Lower lobe of right lung (tissue), 2 donors: ENCODE measurements around the gene MYO5B. TPM values are rescaled to one million over a fixed set of nuclear protein-coding genes. Genes with fewer than 3 reads are reported as not detected.

Source experiments
- ATAC-seq, 2 donors: fragments of 200-7000 bp; cut with Tn5 transposase; one replicate each; pipeline ENCODE4 v1.9.1; 2020 to 2022; ENCODE audit warnings: mild to moderate bottlenecking in 2 of 2, moderate library complexity in 2 of 2
- DNase-seq: peaks from one replicate; pipeline ENCODE4 v3.0.0-alpha.2; 2020
- H3K27ac ChIP-seq: fragments of 200-600 bp; one replicate; pipeline ENCODE4 v1.8.0; 2022
- H3K27me3 ChIP-seq: fragments of 200-600 bp; one replicate; pipeline ENCODE4 v1.8.0; 2022; ENCODE audit warnings: low read depth
- H3K36me3 ChIP-seq: fragments of 200-600 bp; one replicate; pipeline ENCODE4 v1.8.0; 2022; ENCODE audit warnings: mild to moderate bottlenecking
- H3K4me1 ChIP-seq: fragments of 200-600 bp; one replicate; pipeline ENCODE4 v1.8.0; 2022
- H3K4me3 ChIP-seq: fragments of 200-600 bp; one replicate; pipeline ENCODE4 v1.8.0; 2022; ENCODE audit warnings: mild to moderate bottlenecking
- H3K9me3 ChIP-seq: fragments of 200-600 bp; one replicate; pipeline ENCODE4 v1.8.0; 2022
- CTCF ChIP-seq: fragments of 200-600 bp; IDR thresholded peaks from one replicate; pipeline ENCODE4 v1.8.0; 2022; ENCODE audit warnings: antibody characterized with exemption, mild to moderate bottlenecking
- intact Hi-C: fragments of 100-400 bp; cut with DNase I; formaldehyde crosslinking; loops from one replicate; pipeline ENCODE4 v1.11.0; 2022
- total RNA-seq: library from RNA; stranded (reverse); fragmentation: NEBNext Ultra II Directional; extraction: Animal tissue kit (Norgen Biotek cat#: 25700); gene quantifications from one replicate; pipeline ENCODE4 v1.2.1, GENCODE V29; 2021
- donor health status: DM: no; HTN: yes; CAD: no; lungs with severe emphysema.

MYO5B gene
- total RNA-seq, 1 donor from 2014 or later, result 23.3 TPM

- H3K4me3 ChIP-seq, result no peak overlapping the region
- ATAC-seq (no peak), DNase-seq (no peak)
- no peaks in the 10 kb centered on the region for H3K36me3 ChIP-seq
- no peaks in the 10 kb centered on the region for H3K9me3 ChIP-seq
- no peak for TF ChIP-seq CTCF
- no peaks in the 10 kb centered on the region for H3K27me3 ChIP-seq
- no peaks in the 10 kb centered on the region for H3K4me1 ChIP-seq
- intact Hi-C loops, result no loop called here
- H3K27ac ChIP-seq, result no peak overlapping the region
Measured at GRCh38 chr18:50065527-50065926, 129.4 kb downstream of the MYO5B start.

- Histone ChIP-seq H3K9me3 (no peaks in the 10 kb centered on the region), H3K27me3 (no peaks in the 10 kb centered on the region), H3K27ac (no peak overlapping the region), H3K4me3 (no peak overlapping the region), H3K4me1 (no peaks in the 10 kb centered on the region), H3K36me3 (no peaks in the 10 kb centered on the region)
- no peak for TF ChIP-seq CTCF
- intact Hi-C loops, result no loop called here
- ATAC-seq (no peak), DNase-seq (no peak)
Measured at GRCh38 chr18:50065039-50065438, 129.9 kb downstream of the MYO5B start.

GRCh38 chr18:50061876-50062517 is 132.9 kb downstream of the MYO5B start:
- no peak overlapping the region for H3K27ac ChIP-seq
- TF ChIP-seq CTCF, result no peak
- ATAC-seq, result peak in 1 of 2 donors; percentile 42
- no peaks in the 10 kb centered on the region for H3K9me3 ChIP-seq
- DNase-seq, result no peak
- H3K4me3 ChIP-seq, result no peak overlapping the region
- no peaks in the 10 kb centered on the region for H3K4me1 ChIP-seq
- no peaks in the 10 kb centered on the region for H3K27me3 ChIP-seq
- no peaks in the 10 kb centered on the region for H3K36me3 ChIP-seq
- intact Hi-C loops, result no loop called here

- H3K36me3 ChIP-seq, result no peaks in the 10 kb centered on the region
- H3K27me3 ChIP-seq, result no peaks in the 10 kb centered on the region
- no peak for DNase-seq
- no peak for ATAC-seq
- H3K4me1 ChIP-seq, result no peaks in the 10 kb centered on the region
- no peaks in the 10 kb centered on the region for H3K9me3 ChIP-seq
- H3K4me3 ChIP-seq, result no peak overlapping the region
- no peak for TF ChIP-seq CTCF
- H3K27ac ChIP-seq, result no peak overlapping the region
- intact Hi-C loops, result no loop called here
Measured at GRCh38 chr18:50060822-50061221, 134.1 kb downstream of the MYO5B start.

GRCh38 chr18:50058731-50059130 is 136.2 kb downstream of the MYO5B start:
- no peaks in the 10 kb centered on the region for H3K4me1 ChIP-seq
- no peaks in the 10 kb centered on the region for H3K36me3 ChIP-seq
- ATAC-seq (no peak), DNase-seq (no peak)
- no peak overlapping the region for H3K4me3 ChIP-seq
- no peaks in the 10 kb centered on the region for H3K9me3 ChIP-seq
- H3K27me3 ChIP-seq, result no peaks in the 10 kb centered on the region
- TF ChIP-seq CTCF, result no peak
- intact Hi-C loops, result no loop called here
- no peak overlapping the region for H3K27ac ChIP-seq
